Measurements from ENCODE around the gene RANBP3. TPM values are rescaled to one million over a fixed set of nuclear protein-coding genes. Genes with fewer than 3 reads are reported as not detected.

RANBP3 gene
- total RNA-seq, 3 donors from 2014 or later = 54.4 to 66.2 (median 64.9) TPM

- DNase-seq (ENCODE audit: low spot score in 2 of 2) = no peak
- H3K27me3 ChIP-seq = no peaks in the 10 kb centered on the region
- TF ChIP-seq POLR2A (IDR thresholded peaks at IDR 0.05) = no peak
- no peak for TF ChIP-seq CTCF (IDR thresholded peaks at IDR 0.05)
- no peak for TF ChIP-seq POLR2AphosphoS5 (IDR thresholded peaks at IDR 0.05)
- intact Hi-C loops (cut with DNase I; ENCODE audit: low total_unique reads) = no loop called here
- H3K36me3 ChIP-seq = no peaks in the 10 kb centered on the region
- H3K4me3 ChIP-seq = peak overlapping the region in 1 of 3 donors; percentile 35
- H3K27ac ChIP-seq = peak overlapping the region; percentile 71 to 81
- no peaks in the 10 kb centered on the region for H3K4me1 ChIP-seq
- H3K9me3 ChIP-seq = no peaks in the 10 kb centered on the region
Observed at GRCh38 chr19:5935473-5936291, 42.3 kb downstream of the RANBP3 start.

GRCh38 chr19:5934774-5935472, 43.0 kb downstream of the RANBP3 start:
- Histone ChIP-seq H3K4me3 (peak overlapping the region in 1 of 3 donors; percentile 35), H3K27ac (peak overlapping the region; percentile 71 to 81), H3K4me1 (no peaks in the 10 kb centered on the region), H3K27me3 (no peaks in the 10 kb centered on the region), H3K9me3 (no peaks in the 10 kb centered on the region), H3K36me3 (no peaks in the 10 kb centered on the region)
- intact Hi-C loops (cut with DNase I; ENCODE audit: low total_unique reads) = no loop called here
- TF ChIP-seq POLR2AphosphoS5 (IDR thresholded peaks at IDR 0.05) (no peak), POLR2A (IDR thresholded peaks at IDR 0.05) (no peak), CTCF (IDR thresholded peaks at IDR 0.05) (no peak)
- DNase-seq (ENCODE audit: low spot score in 2 of 2) = no peak

- TF ChIP-seq POLR2A (IDR thresholded peaks at IDR 0.05) (no peak), CTCF (IDR thresholded peaks at IDR 0.05) (no peak), POLR2AphosphoS5 (IDR thresholded peaks at IDR 0.05) (no peak)
- Histone ChIP-seq H3K9me3 (no peaks in the 10 kb centered on the region), H3K36me3 (peaks cover 6% of the 10 kb centered on the region), H3K27ac (peak overlapping the region; percentile 71 to 81), H3K27me3 (no peaks in the 10 kb centered on the region), H3K4me3 (no peak overlapping the region), H3K4me1 (no peaks in the 10 kb centered on the region)
- no peak for DNase-seq (ENCODE audit: low spot score in 2 of 2)
- intact Hi-C loops (cut with DNase I; ENCODE audit: low total_unique reads) = no loop called here
Observed at GRCh38 chr19:5934069-5934401, 43.9 kb downstream of the RANBP3 start.

GRCh38 chr19:5933391-5934068, 44.4 kb downstream of the RANBP3 start:
- H3K36me3 ChIP-seq = peaks cover 11% of the 10 kb centered on the region
- intact Hi-C loops (cut with DNase I; ENCODE audit: low total_unique reads) = no loop called here
- no peaks in the 10 kb centered on the region for H3K4me1 ChIP-seq
- H3K4me3 ChIP-seq = no peak overlapping the region
- H3K9me3 ChIP-seq = no peaks in the 10 kb centered on the region
- peak overlapping the region; percentile 71 to 81 for H3K27ac ChIP-seq
- TF ChIP-seq POLR2A (IDR thresholded peaks at IDR 0.05) = no peak
- TF ChIP-seq CTCF (IDR thresholded peaks at IDR 0.05) = no peak
- no peak for TF ChIP-seq POLR2AphosphoS5 (IDR thresholded peaks at IDR 0.05)
- no peak for DNase-seq (ENCODE audit: low spot score in 2 of 2)
- no peaks in the 10 kb centered on the region for H3K27me3 ChIP-seq
